ENCODE measurements around the gene POLR1A. TPM values are rescaled to one million over a fixed set of nuclear protein-coding genes. Genes with fewer than 3 reads are reported as not detected.

Gene POLR1A
- total and polyA plus RNA-seq, 2 experiments from 2014 or later, result 6.3 to 19.0 TPM

DNA sequence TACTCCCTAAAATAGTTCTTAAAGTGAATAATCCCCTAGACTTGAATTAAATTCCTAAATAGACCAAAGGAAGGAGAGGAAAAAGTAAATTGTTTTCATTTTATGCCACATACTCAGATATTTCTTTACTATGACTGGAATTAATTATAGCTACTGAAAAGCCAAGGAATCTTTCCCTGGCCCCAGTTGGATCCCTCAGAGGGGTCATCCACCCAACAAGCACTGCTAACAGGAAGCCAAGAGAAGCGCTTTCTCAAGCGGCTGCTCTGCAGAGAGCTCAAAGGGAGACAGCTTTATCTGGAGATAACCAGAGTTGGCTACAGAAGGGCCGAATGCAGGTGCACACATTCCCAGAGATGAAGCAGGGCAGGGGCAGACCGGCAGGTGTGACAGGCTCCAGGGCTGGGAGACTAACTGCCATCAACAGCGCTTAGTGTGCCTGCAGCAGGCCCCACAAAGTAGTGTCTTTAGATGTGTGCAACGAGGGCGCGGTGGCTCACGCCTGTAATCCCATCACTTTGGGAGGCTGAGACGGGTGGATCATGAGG lies 51.1 kb downstream of the POLR1A start:
- no peak for DNase-seq (ENCODE audit: low spot score)
- no peaks in the 10 kb centered on the region for H4K20me1 ChIP-seq (ENCODE audit: insufficient read depth, poor library complexity, severe bottlenecking)
- no peaks in the 10 kb centered on the region for H3K9me3 ChIP-seq (ENCODE audit: low read depth)
- H3K27me3 ChIP-seq, result no peaks in the 10 kb centered on the region
- H3K4me2 ChIP-seq, result no peak overlapping the region
- TF ChIP-seq, protein P1, sequence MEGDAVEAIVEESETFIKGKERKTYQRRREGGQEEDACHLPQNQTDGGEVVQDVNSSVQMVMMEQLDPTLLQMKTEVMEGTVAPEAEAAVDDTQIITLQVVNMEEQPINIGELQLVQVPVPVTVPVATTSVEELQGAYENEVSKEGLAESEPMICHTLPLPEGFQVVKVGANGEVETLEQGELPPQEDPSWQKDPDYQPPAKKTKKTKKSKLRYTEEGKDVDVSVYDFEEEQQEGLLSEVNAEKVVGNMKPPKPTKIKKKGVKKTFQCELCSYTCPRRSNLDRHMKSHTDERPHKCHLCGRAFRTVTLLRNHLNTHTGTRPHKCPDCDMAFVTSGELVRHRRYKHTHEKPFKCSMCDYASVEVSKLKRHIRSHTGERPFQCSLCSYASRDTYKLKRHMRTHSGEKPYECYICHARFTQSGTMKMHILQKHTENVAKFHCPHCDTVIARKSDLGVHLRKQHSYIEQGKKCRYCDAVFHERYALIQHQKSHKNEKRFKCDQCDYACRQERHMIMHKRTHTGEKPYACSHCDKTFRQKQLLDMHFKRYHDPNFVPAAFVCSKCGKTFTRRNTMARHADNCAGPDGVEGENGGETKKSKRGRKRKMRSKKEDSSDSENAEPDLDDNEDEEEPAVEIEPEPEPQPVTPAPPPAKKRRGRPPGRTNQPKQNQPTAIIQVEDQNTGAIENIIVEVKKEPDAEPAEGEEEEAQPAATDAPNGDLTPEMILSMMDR (IDR thresholded peaks at IDR 0.05; ENCODE audit: poor library complexity), result no peak
- TF ChIP-seq EZH2phosphoT487 (IDR thresholded peaks at IDR 0.05; ENCODE audit: low read depth, severe bottlenecking, unreplicated experiment), result no peak
- TF ChIP-seq EZH2 (IDR thresholded peaks at IDR 0.05; ENCODE audit: borderline replicate concordance), result no peak
- no peak overlapping the region for H3K27ac ChIP-seq
- H3K9me2 ChIP-seq (replicated peaks; ENCODE audit: insufficient read depth), result no peaks in the 10 kb centered on the region
- H2AFZ ChIP-seq, result no peak overlapping the region
- no peaks in the 10 kb centered on the region for H3K4me1 ChIP-seq (ENCODE audit: insufficient read depth)
- WGBS (ENCODE audit: low lambda C conversion rate, missing lambda C conversion rate), result 94% methylated on average over 10 of the region's 10 CpGs
- no peak overlapping the region for H3K4me3 ChIP-seq
- no peaks in the 10 kb centered on the region for H3K79me2 ChIP-seq
- no peaks in the 10 kb centered on the region for H3K36me3 ChIP-seq (replicated peaks; ENCODE audit: insufficient read depth, low read depth)

DNA sequence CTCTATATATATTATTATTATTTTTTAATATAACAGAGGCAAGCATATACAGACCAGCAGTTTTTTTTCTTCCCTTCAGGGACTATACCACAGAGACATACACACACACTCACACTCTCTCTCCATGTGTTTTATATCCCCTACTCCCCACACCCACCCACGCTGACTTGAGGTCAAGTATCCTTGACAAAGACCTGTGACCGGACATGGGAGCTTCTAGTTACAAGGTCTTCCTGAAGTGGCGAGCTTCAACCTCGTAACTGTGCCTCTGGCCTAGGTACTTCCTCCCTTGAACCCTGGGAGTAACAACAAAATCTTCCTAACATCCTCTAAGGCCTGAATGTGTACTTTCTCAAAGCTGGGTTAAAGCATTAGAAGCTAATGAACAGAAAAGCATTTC lies 52.5 kb downstream of the POLR1A start:
- H2AFZ ChIP-seq, result no peak overlapping the region
- no peak overlapping the region for H3K27ac ChIP-seq
- no peak for DNase-seq (ENCODE audit: low spot score)
- no peaks in the 10 kb centered on the region for H4K20me1 ChIP-seq (ENCODE audit: insufficient read depth, poor library complexity, severe bottlenecking)
- no peaks in the 10 kb centered on the region for H3K27me3 ChIP-seq
- H3K4me2 ChIP-seq, result no peak overlapping the region
- H3K9me3 ChIP-seq (ENCODE audit: low read depth), result no peaks in the 10 kb centered on the region
- H3K79me2 ChIP-seq, result no peaks in the 10 kb centered on the region
- H3K4me3 ChIP-seq, result no peak overlapping the region
- no peak for TF ChIP-seq EZH2phosphoT487 (IDR thresholded peaks at IDR 0.05; ENCODE audit: low read depth, severe bottlenecking, unreplicated experiment)
- H3K9me2 ChIP-seq (replicated peaks; ENCODE audit: insufficient read depth), result no peaks in the 10 kb centered on the region
- 98% methylated on average over 4 of the region's 4 CpGs for WGBS (ENCODE audit: low lambda C conversion rate, missing lambda C conversion rate)
- no peaks in the 10 kb centered on the region for H3K36me3 ChIP-seq (replicated peaks; ENCODE audit: insufficient read depth, low read depth)
- H3K4me1 ChIP-seq (ENCODE audit: insufficient read depth), result no peaks in the 10 kb centered on the region

DNA sequence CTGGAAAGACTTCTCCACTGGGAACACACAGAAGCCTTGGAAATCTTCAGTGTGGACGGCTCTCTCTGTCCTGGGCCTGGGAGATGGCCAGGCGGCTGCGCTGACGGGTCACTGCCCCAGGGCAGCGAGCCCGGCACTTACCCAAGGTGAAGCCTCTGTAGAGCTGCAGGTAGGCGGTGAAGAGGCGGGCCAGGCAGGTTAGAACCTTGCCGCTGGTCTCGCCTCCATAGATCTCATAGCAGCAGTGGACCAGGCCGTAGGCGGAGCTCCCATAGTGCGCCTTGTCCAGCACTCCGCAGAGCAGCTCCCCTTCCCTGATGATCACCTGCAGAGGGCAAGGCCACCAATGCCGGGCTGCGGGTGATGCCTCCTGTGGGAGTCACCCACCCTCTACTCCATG lies 53.0 kb downstream of the POLR1A start:
- H3K9me3 ChIP-seq (ENCODE audit: low read depth), result no peaks in the 10 kb centered on the region
- no peak overlapping the region for H3K4me2 ChIP-seq
- TF ChIP-seq, protein P1 (IDR thresholded peaks at IDR 0.05; ENCODE audit: poor library complexity), result no peak
- TF ChIP-seq EZH2phosphoT487 (IDR thresholded peaks at IDR 0.05; ENCODE audit: low read depth, severe bottlenecking, unreplicated experiment), result no peak
- TF ChIP-seq EZH2 (IDR thresholded peaks at IDR 0.05; ENCODE audit: borderline replicate concordance), result no peak
- H4K20me1 ChIP-seq (ENCODE audit: insufficient read depth, poor library complexity, severe bottlenecking), result no peaks in the 10 kb centered on the region
- H3K4me1 ChIP-seq (ENCODE audit: insufficient read depth), result no peaks in the 10 kb centered on the region
- H3K79me2 ChIP-seq, result no peaks in the 10 kb centered on the region
- H3K27me3 ChIP-seq, result no peaks in the 10 kb centered on the region
- no peak overlapping the region for H2AFZ ChIP-seq
- H3K36me3 ChIP-seq (replicated peaks; ENCODE audit: insufficient read depth, low read depth), result no peaks in the 10 kb centered on the region
- DNase-seq (ENCODE audit: low spot score), result no peak
- 97% methylated on average over 16 of the region's 16 CpGs for WGBS (ENCODE audit: low lambda C conversion rate, missing lambda C conversion rate)
- H3K4me3 ChIP-seq, result no peak overlapping the region
- no peaks in the 10 kb centered on the region for H3K9me2 ChIP-seq (replicated peaks; ENCODE audit: insufficient read depth)
- H3K27ac ChIP-seq, result no peak overlapping the region

DNA sequence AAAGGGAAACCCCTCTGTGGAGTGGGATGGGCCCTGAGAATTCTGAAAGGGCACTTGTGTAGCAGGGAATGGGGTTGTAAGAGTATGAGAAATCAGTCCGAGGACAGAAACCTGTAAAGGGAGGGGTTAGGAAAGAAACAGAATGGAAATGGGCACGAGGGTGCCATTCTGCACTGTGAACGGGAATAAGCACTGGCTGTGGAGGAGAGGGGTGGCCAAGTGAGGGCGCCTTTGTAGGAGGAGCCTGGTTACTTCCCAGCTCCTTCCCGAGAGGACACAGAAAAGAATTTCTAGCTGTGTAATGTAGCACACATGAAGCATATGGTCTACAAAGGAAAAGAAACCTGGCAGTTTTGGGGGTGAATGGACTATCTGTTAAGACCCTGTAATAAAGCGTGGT lies 53.4 kb downstream of the POLR1A start:
- no peaks in the 10 kb centered on the region for H4K20me1 ChIP-seq (ENCODE audit: insufficient read depth, poor library complexity, severe bottlenecking)
- no peaks in the 10 kb centered on the region for H3K9me2 ChIP-seq (replicated peaks; ENCODE audit: insufficient read depth)
- no peak overlapping the region for H3K4me2 ChIP-seq
- no peaks in the 10 kb centered on the region for H3K4me1 ChIP-seq (ENCODE audit: insufficient read depth)
- H3K27ac ChIP-seq, result no peak overlapping the region
- H3K4me3 ChIP-seq, result no peak overlapping the region
- H3K36me3 ChIP-seq (replicated peaks; ENCODE audit: insufficient read depth, low read depth), result no peaks in the 10 kb centered on the region
- no peaks in the 10 kb centered on the region for H3K79me2 ChIP-seq
- TF ChIP-seq EZH2phosphoT487 (IDR thresholded peaks at IDR 0.05; ENCODE audit: low read depth, severe bottlenecking, unreplicated experiment) (no peak), EZH2 (IDR thresholded peaks at IDR 0.05; ENCODE audit: borderline replicate concordance) (no peak)
- TF ChIP-seq, protein P1 (IDR thresholded peaks at IDR 0.05; ENCODE audit: poor library complexity), result no peak
- WGBS (ENCODE audit: low lambda C conversion rate, missing lambda C conversion rate), result 91% methylated on average over 6 of the region's 6 CpGs
- H3K27me3 ChIP-seq, result no peaks in the 10 kb centered on the region
- no peak overlapping the region for H2AFZ ChIP-seq
- DNase-seq (ENCODE audit: low spot score), result no peak
- no peaks in the 10 kb centered on the region for H3K9me3 ChIP-seq (ENCODE audit: low read depth)
